Stimulated activated naive B cell treated with anti-CD40 and anti-IgM and Interleukin-4, amounts not matched to agents 10 μg/mL and 1 μg/mL and 100 μg/mL, for 72 hours (primary cell): ENCODE measurements around the gene HYDIN.

Source experiments
- ATAC-seq, 2 donors: fragments of 150-1000 bp; cut with Tn5 transposase; replicated peaks; 2 replicates each; pipeline ENCODE4 v1.10.0; 2021; ENCODE audit warnings: moderate library complexity in 1 of 2
- DNase-seq: peaks from one replicate; pipeline ENCODE4 v3.0.0; 2021
- H3K27ac Mint-ChIP-seq: one replicate; pipeline ENCODE4 v1.8.0; 2022; ENCODE audit warnings: mild to moderate bottlenecking, mixed read lengths
- H3K27me3 Mint-ChIP-seq, 2 donors: one replicate each; pipeline ENCODE4 v1.8.0; 2022; ENCODE audit warnings: mixed read lengths in 2 of 2
- H3K36me3 Mint-ChIP-seq, 2 donors: one replicate each; pipeline ENCODE4 v1.8.0; 2022; ENCODE audit warnings: mixed read lengths in 2 of 2, mild to moderate bottlenecking in 1 of 2
- H3K4me1 Mint-ChIP-seq, 2 donors: one replicate each; pipeline ENCODE4 v1.8.0; 2022; ENCODE audit warnings: mixed read lengths in 2 of 2, mild to moderate bottlenecking in 1 of 2
- H3K4me3 Mint-ChIP-seq, 2 donors: one replicate each; pipeline ENCODE4 v1.8.0; 2022; ENCODE audit warnings: mild to moderate bottlenecking in 2 of 2, mixed read lengths in 2 of 2, moderate library complexity in 1 of 2
- H3K9me3 Mint-ChIP-seq, 2 donors: one replicate each; pipeline ENCODE4 v1.8.0; 2022; ENCODE audit warnings: mixed read lengths in 2 of 2, mild to moderate bottlenecking in 1 of 2

The HYDIN gene

DNA sequence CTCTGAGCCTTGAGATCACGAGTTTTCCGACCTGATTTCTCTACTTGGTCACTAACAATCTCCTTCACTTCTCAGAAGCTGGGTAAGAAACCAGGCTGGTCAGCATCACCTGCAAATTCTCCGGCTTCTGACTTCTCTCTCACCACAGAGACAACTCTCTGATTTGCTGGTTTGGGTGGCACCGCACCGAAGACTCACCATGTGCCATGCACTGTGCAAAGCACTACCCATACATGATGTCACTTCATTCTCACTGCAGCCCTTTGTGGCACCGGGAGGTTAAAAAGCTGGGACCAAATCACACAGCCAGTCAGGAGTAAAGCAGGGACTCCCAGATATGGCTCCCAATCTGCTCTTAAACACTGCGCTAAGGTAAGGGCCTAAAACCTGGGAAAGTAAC is 430.2 kb downstream of the HYDIN start:
- ATAC-seq (peak; percentile 8 to 20), DNase-seq (no peak)
- Mint-ChIP-seq H3K27me3 (peaks cover 6 to 9% of the 10 kb centered on the region in 2 donors), H3K4me1 (peaks cover 13 to 51% of the 10 kb centered on the region in 2 donors), H3K27ac (peak overlapping the region; percentile 98), H3K4me3 (peak overlapping the region; percentile 96 to 98), H3K36me3 (peaks cover 2 to 14% of the 10 kb centered on the region in 2 donors), H3K9me3 (peaks cover 0 to 2% of the 10 kb centered on the region in 2 donors)

DNA sequence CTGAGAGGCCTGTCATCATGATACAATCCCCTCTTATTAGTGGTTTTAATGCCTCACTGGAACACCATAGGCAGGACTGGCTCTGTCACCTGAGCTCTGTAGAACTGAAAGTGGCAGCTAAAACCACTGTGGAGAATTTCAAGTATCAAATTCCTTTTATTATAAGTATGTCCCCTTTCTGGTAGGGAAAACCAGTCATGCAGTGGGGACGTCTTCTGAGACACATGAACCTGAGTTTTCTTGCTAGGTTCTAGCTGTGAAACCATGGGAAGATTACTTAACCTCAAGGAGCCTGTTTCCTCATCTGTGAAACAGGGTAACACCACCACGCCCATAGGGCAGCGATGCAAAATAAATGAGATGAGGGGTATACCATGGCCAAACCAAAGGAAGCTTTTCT is 434.2 kb downstream of the HYDIN start:
- Mint-ChIP-seq H3K4me1 (peaks cover 24 to 83% of the 10 kb centered on the region in 2 donors), H3K27me3 (no peaks in the 10 kb centered on the region), H3K27ac (no peak overlapping the region), H3K4me3 (no peak overlapping the region), H3K9me3 (no peaks in the 10 kb centered on the region), H3K36me3 (peaks cover 2 to 18% of the 10 kb centered on the region in 2 donors)
- ATAC-seq (no peak), DNase-seq (no peak)

DNA sequence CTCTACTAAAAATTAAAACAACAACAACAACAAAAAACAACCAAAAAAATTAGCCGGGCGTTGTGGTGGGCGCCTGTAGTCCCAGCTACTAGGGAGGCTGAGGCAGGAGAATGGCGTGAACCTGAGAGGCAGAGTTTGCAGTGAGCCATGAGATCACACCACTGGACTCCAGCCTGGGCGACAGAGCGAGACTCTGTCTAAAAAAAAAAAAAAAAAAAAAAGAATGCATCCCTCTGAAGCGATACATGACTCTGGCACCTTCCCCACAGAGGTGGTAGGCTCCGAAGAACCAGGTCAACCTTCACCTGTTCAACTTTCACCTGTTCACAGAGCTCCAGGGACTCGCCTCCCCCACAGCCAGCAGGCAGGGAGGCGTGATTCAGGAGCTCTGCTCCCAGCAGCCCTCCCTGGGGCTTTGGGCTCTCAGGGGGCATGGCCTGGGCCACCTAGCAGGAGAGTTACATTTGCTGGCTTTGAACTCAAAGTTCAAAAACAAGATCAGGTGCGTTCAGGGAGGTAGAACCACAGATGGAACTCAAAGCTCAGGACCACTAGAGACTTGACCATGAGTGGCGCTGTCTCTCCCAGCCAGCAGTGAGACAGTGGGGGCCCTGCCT is 435.1 kb downstream of the HYDIN start:
- H3K4me3 Mint-ChIP-seq = no peak overlapping the region

DNA sequence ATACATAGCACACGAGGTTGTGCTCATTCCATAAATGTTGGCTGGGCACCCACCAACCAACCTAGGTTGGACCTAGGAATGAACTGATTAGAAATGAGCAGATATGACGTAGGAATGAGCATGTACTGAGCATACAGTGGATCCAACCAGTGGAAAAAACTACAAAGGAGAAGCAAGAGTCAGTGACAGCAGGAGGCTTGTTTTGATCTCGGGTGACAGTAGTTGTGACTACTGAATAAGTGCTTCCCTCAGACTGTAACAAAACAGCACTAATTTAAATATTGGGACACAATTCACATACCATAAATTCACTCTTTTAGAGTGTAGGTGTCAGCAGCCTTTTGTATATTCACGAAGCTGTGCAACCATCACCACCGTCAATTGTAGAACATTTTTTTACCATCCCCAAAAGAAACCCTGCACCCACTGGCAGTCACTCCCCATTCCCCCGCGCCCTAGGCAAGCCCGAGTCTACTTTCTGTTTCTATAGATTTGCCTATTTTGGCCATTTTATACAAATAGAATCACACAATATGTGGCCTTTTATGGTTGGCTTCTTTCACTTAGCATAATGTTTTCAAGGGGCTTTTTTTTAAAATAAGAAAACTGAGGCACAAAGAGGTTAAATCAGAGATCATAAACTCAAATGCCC is 436.5 kb downstream of the HYDIN start:
- DNase-seq (no peak), ATAC-seq (no peak)
- Mint-ChIP-seq H3K27ac (no peak overlapping the region), H3K4me3 (no peak overlapping the region), H3K9me3 (no peaks in the 10 kb centered on the region), H3K4me1 (peaks cover 26 to 73% of the 10 kb centered on the region in 2 donors), H3K36me3 (peaks cover 9 to 29% of the 10 kb centered on the region in 2 donors), H3K27me3 (no peaks in the 10 kb centered on the region)

More for the DNA sequence above, 435.1 kb downstream of the HYDIN start:
- Mint-ChIP-seq H3K4me1 (peaks cover 29 to 83% of the 10 kb centered on the region in 2 donors), H3K27me3 (no peaks in the 10 kb centered on the region), H3K9me3 (no peaks in the 10 kb centered on the region), H3K36me3 (peaks cover 9 to 23% of the 10 kb centered on the region in 2 donors), H3K27ac (no peak overlapping the region)
- ATAC-seq = no peak
- DNase-seq = no peak

DNA sequence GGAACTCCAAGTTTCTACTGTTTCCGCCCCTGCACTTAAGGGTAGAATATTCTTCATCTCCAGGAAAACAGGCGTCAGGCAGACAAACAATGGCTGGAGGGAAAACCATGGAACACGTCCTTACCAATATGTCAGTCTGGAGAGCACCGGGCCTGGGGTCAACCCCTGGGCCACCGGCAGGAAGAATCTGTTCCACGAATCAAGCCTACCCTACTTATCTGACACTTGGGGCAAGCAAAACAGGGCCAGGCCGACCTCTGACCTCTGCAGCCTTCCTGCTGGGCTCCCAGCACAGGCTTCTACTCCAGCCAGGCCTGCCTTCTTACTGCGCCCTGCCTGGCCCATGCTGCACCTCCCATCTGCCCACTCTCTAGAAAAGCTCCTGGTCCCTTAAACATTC is 439.7 kb downstream of the HYDIN start:
- peaks cover 27 to 74% of the 10 kb centered on the region in 2 donors for H3K4me1 Mint-ChIP-seq

DNA sequence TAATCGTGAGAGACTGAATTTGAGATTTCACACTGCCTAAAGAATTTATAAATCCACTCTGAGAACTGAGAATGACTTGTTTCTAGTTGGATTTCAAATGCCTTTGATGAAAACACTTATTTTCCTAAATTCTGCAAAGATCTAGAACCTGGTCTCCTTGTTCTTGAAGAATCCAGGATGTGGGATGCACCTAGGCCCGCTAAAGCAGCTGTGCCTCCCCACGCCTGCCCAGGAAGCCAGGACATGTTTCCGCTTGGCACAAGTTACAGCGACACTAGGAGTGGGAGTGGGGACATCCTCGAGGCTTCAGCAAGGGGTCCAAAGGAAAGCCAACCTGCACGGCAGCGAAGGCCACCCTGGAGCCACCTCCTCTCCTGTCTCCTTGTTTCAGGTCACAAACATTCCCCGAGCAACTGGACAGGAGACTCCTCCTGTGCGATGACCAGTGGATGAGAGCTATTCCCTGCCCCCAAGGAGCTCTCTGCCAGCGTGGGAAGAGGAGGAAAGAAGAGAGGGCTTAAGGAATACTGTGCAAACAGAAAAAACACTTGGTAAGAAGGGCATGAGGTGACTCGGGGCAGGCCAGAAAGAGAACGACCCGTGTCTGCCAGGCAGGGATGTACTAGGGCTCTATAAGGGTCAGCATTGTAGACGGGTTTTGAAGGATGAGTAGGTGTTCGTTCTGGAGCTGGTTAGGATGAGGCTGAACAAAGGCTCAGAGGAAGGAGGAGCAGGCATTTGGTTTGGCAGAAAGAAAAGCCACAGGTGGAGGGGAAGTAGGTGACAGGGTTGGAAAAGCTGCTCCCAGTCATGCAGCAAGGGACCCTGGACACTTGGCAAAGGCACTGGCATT is 440.7 kb downstream of the HYDIN start:
- H3K27me3 Mint-ChIP-seq = no peaks in the 10 kb centered on the region
- H3K9me3 Mint-ChIP-seq = no peaks in the 10 kb centered on the region
- H3K36me3 Mint-ChIP-seq = peaks cover 24 to 47% of the 10 kb centered on the region in 2 donors

More for the DNA sequence above, 439.7 kb downstream of the HYDIN start:
- Mint-ChIP-seq H3K4me3 (no peak overlapping the region), H3K27me3 (no peaks in the 10 kb centered on the region), H3K27ac (no peak overlapping the region), H3K36me3 (peaks cover 16 to 40% of the 10 kb centered on the region in 2 donors), H3K9me3 (no peaks in the 10 kb centered on the region)
- DNase-seq (no peak), ATAC-seq (no peak)

DNA sequence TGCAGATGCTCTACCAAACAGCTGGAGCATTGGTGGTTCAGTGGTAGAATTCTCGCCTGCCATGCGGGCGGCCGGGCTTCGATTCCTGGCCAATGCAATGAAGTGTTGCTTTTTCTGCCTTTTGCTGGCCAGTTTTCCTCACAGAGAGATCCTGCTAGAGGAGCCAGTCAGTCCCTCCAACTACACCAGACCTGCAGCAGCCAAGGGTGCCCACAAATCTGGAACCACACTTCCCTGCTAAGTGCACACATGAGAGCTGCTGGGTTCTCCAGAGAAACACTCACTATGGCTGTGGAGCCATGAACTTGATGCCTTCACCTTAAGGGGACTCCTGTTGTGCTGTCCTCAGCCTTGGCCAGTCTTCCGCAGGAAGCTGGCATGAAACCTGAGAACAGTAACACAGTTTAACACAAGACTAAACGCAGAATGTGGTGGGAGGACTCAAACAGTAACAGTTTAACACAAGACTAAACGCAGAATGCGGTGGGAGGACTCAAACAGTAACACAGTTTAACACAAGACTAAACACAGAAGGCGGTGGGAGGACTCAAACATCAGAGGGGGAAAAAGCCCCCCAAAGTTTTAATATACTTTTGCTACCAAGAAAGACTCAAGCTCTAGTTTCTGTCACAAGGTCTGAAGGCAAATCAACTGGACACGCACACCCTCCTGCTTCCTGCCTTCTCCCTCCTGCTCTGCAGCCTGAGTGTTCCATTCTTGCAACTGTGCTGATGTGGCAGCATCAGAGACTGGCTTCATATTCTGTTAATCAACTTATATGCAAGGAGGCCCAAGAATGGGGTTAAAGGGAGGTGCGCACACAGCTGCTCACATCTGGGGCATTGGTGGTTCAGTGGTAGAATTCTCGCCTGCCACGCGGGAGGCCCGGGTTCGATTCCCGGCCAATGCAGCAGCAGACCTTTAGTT is 441.6 kb downstream of the HYDIN start:
- H3K9me3 Mint-ChIP-seq = no peaks in the 10 kb centered on the region
- peaks cover 25 to 58% of the 10 kb centered on the region in 2 donors for H3K4me1 Mint-ChIP-seq
- no peak overlapping the region for H3K4me3 Mint-ChIP-seq
- H3K36me3 Mint-ChIP-seq = peaks cover 31 to 56% of the 10 kb centered on the region in 2 donors
- ATAC-seq = no peak
- no peak overlapping the region for H3K27ac Mint-ChIP-seq
- DNase-seq = no peak
- H3K27me3 Mint-ChIP-seq = no peaks in the 10 kb centered on the region

More for the DNA sequence above, 440.7 kb downstream of the HYDIN start:
- no peak for ATAC-seq
- Mint-ChIP-seq H3K4me3 (no peak overlapping the region), H3K4me1 (peaks cover 27 to 64% of the 10 kb centered on the region in 2 donors), H3K27ac (no peak overlapping the region)
- no peak for DNase-seq

DNA sequence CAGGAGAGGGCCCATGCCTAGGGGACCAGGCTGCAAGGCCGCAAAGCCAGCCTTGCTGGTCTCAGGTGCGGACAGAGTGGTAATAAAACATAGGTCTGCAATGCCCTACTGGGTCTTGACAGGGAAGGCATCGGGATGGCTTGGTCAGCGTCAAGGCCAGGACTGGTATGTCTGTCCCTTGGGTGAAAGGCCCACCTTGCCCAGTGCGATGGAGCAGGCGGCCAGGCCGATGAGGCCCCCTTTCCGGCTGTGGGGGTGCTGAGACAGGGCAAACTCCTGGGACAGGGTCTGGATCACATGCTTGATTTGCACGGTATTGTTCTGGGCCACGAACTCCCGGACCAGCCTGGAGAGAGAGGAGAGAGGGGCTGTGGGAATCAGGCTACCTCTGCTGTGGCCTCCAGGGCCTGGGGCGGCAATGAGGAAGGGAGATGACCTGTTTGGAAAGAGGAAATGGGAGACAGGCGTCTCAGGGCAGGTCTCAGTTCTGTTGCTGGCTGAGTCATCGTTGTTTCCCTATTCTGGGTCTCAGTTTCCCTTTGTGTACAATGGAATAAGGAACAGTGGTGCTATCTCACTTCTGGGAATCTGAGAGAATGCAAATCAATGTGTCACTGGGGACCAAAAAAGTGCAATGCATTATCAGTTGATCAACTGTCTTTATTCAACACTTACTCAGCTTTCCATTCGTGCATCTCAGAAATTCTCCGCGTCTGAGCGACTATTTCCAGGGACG is 444.3 kb downstream of the HYDIN start:
- no peak overlapping the region for H3K4me3 Mint-ChIP-seq
- peaks cover 57 to 79% of the 10 kb centered on the region in 2 donors for H3K36me3 Mint-ChIP-seq

DNA sequence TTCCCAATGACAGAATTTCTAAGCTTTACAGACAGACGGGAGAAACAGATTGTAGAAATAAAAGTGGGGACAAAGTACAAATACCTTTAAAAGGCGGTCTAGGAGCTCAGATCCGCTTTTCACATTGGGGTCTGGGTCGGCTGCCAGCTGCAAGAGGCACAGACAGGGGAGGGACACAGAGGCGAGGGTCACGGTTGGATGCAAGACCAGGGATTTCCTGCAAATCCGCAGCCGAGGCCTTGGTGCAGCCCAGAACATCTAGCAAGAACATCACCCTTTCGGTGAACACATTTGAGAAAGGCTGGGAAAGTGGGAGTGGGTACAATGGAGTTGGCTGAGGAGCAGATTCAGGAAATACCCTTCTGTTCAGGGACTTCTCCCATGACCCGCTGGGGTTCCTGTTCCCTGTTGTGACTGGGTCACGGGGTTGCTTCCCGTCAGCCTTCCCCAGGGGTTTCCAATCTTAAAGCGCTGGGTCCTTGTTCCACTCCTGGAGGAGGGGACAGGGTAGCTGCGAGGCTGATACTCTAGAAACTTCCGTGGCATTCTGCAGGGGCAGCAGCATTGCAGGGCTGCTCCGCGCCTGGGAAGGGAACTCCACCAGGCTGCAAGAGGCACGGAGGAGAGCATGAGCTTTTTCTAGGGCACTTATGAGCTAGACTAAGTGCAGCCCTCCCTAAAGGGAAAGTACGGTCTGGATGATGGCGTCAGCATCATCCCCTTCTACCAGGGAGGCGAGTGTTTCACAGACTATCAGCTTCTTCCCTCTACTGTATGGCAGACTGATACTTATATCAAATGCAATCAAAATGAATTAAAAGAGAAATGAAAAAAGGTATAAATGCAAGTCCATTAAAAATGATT is 445.6 kb downstream of the HYDIN start:
- no peaks in the 10 kb centered on the region for H3K9me3 Mint-ChIP-seq
- no peaks in the 10 kb centered on the region for H3K27me3 Mint-ChIP-seq
- no peak for DNase-seq
- H3K4me1 Mint-ChIP-seq = peaks cover 6 to 19% of the 10 kb centered on the region in 2 donors
- H3K27ac Mint-ChIP-seq = no peak overlapping the region
- no peak for ATAC-seq
- no peak overlapping the region for H3K4me3 Mint-ChIP-seq
- H3K36me3 Mint-ChIP-seq = peaks cover 59 to 84% of the 10 kb centered on the region in 2 donors

More for the DNA sequence above, 444.3 kb downstream of the HYDIN start:
- no peaks in the 10 kb centered on the region for H3K9me3 Mint-ChIP-seq
- DNase-seq (no peak), ATAC-seq (no peak)
- no peaks in the 10 kb centered on the region for H3K27me3 Mint-ChIP-seq
- peaks cover 15 to 31% of the 10 kb centered on the region in 2 donors for H3K4me1 Mint-ChIP-seq
- no peak overlapping the region for H3K27ac Mint-ChIP-seq

DNA sequence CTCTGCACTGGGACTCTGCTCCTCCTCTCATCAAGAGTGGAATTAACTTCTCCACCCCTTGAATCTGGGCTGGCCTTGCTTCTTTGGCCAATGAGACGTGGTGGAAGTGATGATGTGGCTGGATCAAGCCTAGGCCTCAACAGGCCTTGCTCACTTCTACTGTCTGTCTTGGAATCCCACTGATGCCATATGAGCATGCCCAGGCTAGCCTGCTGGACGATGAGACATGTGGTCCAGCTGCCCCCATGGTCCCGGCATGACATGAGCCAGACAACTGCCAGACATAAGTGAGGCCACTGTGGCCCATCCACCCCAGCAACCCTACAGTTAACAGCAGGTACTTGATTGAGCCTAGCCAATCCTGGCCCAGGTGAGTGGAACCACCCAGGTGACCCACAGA is 448.3 kb downstream of the HYDIN start:
- H3K27me3 Mint-ChIP-seq = no peaks in the 10 kb centered on the region
- ATAC-seq (no peak), DNase-seq (no peak)
- no peak overlapping the region for H3K27ac Mint-ChIP-seq
- peaks cover 4 to 12% of the 10 kb centered on the region in 2 donors for H3K4me1 Mint-ChIP-seq
- no peaks in the 10 kb centered on the region for H3K9me3 Mint-ChIP-seq
- H3K4me3 Mint-ChIP-seq = no peak overlapping the region
- H3K36me3 Mint-ChIP-seq = peaks cover 69 to 83% of the 10 kb centered on the region in 2 donors

DNA sequence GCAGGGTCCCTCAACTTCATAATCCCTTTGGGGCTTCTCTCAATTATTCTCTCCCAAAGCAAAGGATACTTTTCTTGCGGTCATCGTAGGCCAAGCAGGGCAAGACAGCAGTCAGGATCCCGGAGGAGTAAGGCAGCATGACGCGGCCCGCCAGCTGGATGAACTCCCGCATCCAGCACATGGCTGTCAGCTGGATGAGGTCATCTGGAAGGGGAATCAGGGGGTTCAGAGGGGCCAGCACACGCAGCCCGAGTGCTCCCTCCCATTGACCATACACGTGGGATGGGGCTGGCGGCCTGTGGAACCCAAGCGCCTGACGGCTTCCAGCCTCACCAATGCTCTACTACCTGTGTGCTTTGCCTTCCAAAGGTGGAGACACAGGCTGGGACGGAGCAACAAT is 448.7 kb downstream of the HYDIN start:
- ATAC-seq (no peak), DNase-seq (no peak)
- Mint-ChIP-seq H3K4me3 (no peak overlapping the region), H3K4me1 (peaks cover 3 to 8% of the 10 kb centered on the region in 2 donors), H3K36me3 (peaks cover 69 to 80% of the 10 kb centered on the region in 2 donors), H3K27me3 (no peaks in the 10 kb centered on the region), H3K27ac (no peak overlapping the region), H3K9me3 (no peaks in the 10 kb centered on the region)

DNA sequence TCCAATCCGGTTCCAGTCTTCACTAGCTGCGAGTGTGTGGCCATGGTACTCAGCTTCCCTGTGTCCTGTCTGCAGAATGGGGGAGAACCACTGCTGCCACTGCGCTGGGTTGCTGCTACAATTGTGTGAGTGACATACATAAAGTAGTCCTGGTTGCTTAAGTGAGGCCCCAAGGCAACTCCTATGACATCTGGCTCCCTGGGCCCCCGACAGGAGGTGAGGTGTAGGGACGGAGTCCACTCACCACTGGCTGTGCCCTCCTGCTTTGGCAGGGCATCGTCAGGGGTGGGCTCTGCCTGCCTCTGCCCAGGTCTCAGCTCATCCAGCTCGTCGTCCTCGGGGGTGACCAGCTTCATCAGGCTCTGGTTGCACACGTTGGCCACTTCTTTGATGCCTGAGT is 450.0 kb downstream of the HYDIN start:
- no peaks in the 10 kb centered on the region for H3K9me3 Mint-ChIP-seq
- ATAC-seq (no peak), DNase-seq (no peak)
- H3K36me3 Mint-ChIP-seq = peaks cover 62 to 71% of the 10 kb centered on the region in 2 donors
- no peaks in the 10 kb centered on the region for H3K27me3 Mint-ChIP-seq
- no peaks in the 10 kb centered on the region for H3K4me1 Mint-ChIP-seq
- no peak overlapping the region for H3K27ac Mint-ChIP-seq
- no peak overlapping the region for H3K4me3 Mint-ChIP-seq
